Medulla oblongata (tissue), 1 donor: Measurements from ENCODE around the gene PLXNA2.
A peak's percentile ranks its signal among the peaks of the same experiment; 100 is the strongest.

Source experiments
- DNase-seq: peaks from one replicate; pipeline ENCODE4 v3.0.0-alpha.2; 2015; ENCODE audit errors: extremely low spot score

PLXNA2 gene

GRCh38 chr1:208179263-208179816, 64.8 kb downstream of the PLXNA2 start:
- no peak for DNase-seq

GRCh38 chr1:208178091-208178529, 66.1 kb downstream of the PLXNA2 start:
- no peak for DNase-seq

DNA sequence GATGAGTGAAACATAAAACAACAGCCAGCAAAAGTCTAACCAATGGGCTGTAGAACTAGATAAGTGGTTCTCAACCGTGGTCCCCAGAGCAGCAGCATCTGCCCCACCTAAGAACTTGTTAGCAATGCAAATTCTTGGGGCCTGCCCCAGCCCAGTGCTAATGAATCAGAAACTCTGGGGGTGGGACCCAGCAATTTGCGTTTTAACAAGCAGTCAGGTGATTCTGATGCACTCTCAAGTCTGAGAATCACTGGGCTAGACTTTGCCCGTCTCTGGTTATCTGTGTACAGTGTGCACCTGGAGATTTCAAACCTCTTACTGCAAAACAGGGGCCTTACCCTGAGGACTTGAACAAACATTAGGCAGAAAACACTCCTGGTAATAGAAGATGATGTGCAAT, 66.5 kb downstream of the PLXNA2 start:
- no peak for DNase-seq

DNA sequence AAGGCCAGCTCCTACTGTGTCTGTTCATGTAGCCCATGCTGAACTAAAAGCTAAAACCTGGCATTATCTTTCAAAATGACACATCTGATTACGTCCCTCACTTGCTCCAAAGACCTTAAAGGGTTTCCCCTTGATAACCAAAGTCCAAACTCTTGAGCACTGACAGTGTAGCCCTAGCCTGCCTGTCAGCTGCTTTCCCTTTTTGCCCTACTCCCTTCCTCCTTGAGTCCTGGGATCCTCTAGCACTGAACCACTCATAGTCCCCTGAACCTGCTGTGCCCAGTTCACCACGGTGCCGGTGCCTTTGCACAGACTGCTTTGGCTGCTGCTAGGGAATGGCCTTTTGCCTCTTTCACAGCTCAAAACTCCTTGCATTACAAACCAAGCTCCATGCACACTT, 67.5 kb downstream of the PLXNA2 start:
- DNase-seq, result no peak

DNA sequence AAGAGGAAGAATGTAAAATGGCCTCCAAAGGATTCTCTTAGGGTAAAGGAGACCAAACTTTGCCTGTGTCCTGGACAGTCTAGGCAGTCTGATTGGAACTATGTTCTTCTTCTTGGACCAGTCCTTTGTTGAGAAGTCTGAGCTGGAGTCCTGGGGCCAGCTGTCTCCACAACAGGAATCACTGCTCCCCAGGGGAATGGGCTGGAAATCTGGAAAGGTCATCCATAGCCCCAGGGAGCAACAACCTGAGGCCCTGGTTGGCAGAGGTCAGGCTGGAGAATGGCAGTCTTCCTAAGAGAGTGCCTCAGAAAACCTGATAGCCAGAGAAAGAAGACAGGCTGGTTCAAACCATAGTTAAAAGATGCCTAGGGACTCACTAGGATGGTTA, 68.7 kb downstream of the PLXNA2 start:
- DNase-seq, result no peak

GRCh38 chr1:208174731-208175507, 69.3 kb downstream of the PLXNA2 start:
- no peak for DNase-seq

GRCh38 chr1:208174200-208174599, 70.0 kb downstream of the PLXNA2 start:
- DNase-seq, result no peak

GRCh38 chr1:208173749-208174148, 70.4 kb downstream of the PLXNA2 start:
- no peak for DNase-seq

DNA sequence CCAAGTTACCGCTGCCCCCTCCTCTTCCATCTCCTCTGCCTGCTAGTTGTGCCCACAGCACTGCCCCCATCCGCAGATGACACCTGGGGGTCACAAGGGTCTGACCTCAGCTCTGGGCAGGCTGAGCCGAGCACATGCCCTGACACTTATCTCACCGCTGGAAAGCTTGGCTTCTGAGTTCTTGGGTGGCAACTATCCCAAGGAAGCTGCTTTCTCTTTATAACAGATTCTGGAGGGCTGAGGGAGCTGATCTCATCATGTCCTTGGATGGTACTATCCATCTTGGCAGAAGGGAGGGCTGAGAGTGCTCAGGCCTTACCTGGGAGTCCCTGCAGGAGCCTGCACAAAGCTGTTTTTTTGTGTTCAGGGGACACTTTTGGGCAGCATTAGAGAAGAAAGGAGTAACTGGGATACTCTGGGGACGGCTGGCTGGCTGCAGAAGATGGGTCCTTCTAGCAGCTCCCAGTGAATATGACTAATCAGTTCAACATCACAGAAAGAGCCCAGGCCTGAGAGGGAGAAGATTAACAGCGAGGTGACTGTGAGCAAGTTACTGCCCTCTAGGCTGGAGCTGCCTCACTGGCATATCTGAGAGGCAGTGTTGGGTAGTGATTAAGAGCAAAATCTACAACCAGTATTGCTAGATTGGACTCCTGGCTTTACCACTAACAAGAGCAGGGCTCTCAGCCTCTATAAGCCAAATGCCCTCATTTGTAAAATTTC, 71.6 kb downstream of the PLXNA2 start:
- no peak for DNase-seq

DNA sequence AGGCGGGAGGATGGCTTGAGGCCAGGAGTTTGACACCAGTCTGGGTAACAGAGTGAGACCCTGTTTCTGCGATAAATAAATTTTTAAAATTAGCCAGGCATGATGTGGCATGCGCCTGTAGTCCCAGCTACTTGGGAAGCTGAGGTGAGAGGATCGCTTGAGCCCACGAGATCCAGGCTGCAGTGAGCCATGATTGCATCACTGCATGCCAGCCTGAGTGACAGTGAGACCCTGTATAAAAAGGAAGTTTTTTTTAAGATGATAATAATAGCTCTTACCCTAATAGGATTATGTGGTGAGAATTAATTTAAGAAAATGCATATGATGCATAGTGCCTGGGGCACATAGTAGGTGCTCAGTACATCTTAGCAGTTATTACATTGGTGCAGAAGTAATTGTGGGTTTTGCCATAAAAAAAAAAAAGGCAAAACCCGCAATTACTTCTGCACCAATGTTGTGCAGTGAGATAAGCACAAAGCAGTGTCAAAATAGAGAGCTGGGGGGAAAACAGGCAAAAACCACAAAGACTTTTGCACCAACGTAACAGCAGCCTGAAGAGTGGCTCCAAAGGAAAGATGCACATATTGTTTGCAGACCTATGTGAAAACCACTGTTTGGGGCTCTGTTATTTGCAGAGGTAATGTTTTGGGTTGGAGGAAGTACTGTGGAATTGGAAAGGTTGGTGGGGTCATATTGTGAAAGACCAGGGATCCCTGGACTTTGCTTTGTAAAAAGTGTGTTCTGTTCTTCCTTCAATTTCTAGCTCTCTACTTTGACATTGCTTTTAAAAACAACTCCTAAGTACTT, 72.4 kb downstream of the PLXNA2 start:
- DNase-seq, result no peak

DNA sequence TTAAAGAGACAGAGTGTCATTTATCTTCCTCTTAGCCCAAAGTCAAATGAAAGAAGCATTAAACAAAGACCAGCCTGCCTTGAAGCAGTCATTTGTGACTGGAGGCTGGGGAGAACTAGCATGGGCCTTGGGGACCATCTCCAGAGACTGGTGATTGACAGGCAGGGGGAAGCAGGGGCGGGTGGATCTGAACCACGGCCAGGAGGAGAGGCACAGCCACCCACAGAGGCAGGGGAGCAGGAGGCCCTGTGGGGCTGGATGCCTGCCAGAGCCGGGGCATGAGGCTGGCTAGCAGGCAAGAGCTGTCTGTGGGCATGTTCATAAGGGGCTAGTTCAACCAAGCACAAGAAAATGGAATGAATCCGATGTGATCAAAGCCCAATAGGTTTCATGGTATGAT, 73.9 kb downstream of the PLXNA2 start:
- DNase-seq, result peak; percentile 45

DNA sequence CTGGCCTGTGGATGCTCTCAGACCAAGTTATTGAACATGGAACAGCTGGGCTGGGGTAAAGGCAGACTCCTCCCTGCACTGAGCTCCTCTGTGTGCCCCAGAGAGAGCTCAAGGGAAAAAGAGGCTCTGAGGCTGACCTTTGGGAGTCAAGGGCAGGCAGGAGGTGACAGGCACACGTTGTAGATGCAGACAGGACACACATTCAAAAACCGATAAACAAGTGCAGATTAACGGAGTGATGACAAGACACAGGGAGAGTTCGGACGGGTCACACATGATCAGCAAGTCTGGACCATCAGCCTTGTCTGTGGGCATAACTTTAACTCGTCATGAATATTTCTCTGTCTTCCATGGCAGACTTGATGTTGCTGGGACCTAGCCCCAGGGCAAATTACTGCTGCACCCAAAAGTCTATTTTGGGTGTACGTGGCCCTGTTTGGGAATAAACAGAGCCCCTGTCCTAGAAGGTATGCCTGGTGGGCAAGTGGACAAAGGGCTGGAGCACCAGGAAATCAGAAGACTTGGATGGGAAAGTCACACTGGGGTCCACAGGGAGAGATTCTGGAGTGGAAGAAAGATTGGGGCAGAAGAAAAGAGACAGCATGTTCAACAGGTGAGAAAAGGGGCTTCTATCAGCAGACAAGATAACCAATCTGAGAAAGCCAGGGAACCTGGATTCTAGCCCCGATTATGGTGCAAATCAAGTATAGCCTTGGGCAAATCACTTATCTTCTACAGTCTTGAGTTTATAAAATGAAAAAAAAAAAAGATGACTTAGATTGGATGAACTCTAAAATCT, 74.9 kb downstream of the PLXNA2 start:
- no peak for DNase-seq

DNA sequence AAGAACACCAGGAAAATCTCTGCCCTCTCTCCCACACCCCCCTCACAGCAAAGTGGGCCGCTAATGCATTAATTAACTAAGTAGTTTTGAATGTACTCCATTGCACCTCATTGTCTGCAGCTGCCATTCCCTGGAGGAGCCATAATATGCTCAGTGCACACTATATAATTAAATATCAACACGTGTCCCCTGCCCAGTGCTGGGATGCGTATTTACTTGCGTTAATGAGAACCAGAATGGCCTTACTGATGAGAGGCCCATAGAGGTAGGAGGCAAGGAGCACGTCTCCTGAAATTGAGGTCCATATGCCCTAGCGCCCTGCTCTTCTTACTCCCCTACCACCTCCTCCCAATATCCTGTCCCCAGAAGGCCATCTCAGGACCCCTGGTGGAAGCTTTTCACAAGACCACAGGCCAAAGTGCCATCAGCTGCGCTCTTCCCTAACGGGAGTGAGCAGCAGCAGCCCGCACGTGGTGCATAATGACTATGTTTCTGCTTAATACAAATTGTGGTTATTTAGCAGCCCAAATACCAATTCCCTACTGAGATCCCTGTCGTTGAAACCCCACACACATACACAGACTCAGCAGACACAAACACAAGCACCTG, 76.8 kb downstream of the PLXNA2 start:
- DNase-seq, result no peak

GRCh38 chr1:208166340-208167138, 77.6 kb downstream of the PLXNA2 start:
- DNase-seq, result no peak

GRCh38 chr1:208165659-208166058, 78.5 kb downstream of the PLXNA2 start:
- DNase-seq, result no peak

DNA sequence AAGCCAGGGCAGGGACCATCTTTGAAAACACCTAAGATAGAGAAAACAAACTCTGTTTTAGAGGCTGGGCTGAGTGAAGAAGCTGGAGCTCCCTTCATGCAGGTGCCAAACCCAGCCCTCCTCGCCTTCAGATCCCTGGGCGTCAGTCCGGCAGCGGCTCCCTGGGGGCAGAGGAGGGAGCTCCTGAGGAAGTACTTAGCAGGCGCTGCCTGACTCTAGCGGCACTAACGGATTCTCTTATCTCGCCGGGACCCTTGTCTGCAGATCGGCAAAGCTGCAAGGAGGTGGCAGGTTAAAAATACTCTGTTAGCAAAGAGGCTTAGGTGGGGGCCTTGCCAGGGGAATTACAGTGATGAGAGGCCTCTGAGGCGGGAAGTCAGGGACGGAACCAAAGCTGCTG, 79.6 kb downstream of the PLXNA2 start:
- no peak for DNase-seq

- no peak for DNase-seq
Observed at GRCh38 chr1:208163539-208163938, 80.6 kb downstream of the PLXNA2 start.

DNA sequence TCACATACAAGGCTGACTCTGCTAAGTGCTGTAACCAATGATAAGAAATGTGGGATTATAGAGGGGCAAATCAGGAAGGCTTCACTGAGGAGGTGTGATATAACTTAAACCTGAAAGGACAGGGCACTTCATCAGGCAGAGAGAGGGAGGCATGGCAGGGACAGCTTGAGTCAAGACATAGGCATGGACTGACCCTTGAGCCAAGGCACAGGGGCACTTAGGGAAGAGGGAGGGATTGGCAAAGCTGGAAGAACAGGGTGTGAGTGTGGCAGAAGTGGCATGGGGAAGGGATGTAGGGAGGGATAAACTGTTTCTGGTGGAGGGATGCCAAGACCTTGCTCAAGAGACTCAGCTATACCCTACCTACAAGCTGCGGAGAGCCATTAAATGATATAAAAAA, 81.3 kb downstream of the PLXNA2 start:
- DNase-seq, result no peak

GRCh38 chr1:208161656-208162375, 82.4 kb downstream of the PLXNA2 start:
- peak; percentile 11 for DNase-seq
